Measurements from ENCODE around the gene DNAJB9.
"Not testable (repeated sequence)": the region's sequence is repeated elsewhere in the genome, so short reads cannot be mapped to it uniquely, and the experiment has no call there.

DNAJB9 gene

DNA sequence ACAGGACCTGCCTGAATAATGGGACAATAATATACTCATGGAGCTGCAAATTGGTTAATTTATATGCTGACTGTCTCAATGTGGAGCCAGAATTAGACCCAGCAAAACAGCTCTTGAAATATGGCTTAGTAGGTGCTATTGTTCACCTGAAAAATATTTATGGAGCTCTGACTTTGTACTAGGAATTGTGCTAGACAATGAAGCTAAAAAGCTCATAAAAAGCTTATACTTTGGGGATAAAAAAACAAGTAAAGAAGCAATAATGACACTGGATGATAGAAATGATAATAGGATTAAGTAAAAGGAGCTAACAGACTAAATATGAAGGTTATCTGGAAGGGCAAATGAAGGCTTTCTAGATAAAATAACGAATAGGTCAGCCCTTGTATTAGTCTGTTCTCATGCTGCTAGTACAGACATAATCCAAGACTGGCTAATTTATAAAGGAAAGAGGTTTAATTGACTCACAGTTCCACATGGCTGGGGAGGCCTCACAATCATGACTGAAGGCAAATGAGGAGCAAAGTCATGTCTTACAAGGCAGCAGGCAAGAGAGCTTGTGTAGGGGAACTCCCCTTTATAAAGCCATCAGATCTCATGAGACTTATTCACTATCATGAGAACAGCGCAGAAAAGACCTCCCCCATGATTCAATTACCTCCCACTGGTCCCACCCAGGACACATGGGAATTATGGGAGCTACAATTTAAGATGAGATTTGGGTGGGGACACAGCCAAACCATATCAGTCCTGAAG is 21.4 kb upstream of the DNAJB9 start:
- H3K27me3 Mint-ChIP-seq; H3K4me3 Mint-ChIP-seq; ATAC-seq (replicated peaks); H3K27ac Mint-ChIP-seq; DNase-seq: not testable (repeated sequence)
- Mint-ChIP-seq H3K4me1 (peaks cover 18 to 22% of the 10 kb centered on the region in 2 donors), H3K36me3 (peaks cover 5 to 19% of the 10 kb centered on the region in 2 donors), H3K9me3 (peaks cover 7 to 10% of the 10 kb centered on the region in 2 donors)

DNA sequence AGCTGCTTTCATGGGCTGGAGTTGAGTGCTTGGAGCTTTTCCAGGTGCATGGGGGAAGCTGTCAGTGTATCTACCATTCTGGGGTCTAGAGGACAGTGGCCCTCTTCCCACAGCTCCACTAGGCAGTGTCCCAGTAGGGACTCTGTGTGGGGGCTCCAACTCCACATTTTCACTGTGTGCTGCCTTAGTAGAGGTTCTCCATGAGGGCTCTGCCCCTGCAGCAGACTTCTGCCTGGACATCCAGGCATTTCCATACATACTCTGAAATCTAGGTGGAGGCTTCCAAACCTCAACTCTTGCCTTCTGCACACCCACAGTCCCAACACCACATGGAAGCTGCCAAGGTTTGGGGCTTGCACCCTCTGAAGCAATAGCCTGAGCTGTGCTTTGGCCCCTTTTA is 13.0 kb upstream of the DNAJB9 start:
- not testable (repeated sequence) for H3K27me3 Mint-ChIP-seq

DNA sequence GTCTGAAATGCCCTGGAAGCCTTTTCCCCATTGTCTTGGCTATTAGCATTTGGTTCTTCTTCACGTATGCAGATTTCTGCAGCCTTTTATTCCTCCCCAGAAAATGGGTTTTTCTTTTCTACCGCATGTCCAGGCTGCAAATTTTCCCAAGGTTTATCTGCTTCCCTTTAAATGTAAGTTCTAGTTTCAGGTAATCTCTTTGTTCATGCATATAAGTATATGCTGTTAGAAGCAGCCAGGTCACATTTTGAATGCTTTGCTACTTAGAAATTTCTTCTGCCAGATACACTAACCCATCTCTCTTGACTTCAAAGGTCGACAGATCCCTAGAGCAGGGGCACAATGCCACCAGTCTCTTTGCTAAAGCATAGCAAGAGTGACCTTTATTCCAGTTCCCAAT is 12.5 kb upstream of the DNAJB9 start:
- DNase-seq (no peak), ATAC-seq (replicated peaks) (no peak)
- Mint-ChIP-seq H3K27me3 (no peaks in the 10 kb centered on the region), H3K27ac (no peak overlapping the region), H3K36me3 (peaks cover 26 to 47% of the 10 kb centered on the region in 2 donors), H3K4me3 (no peak overlapping the region), H3K4me1 (peaks cover 22 to 52% of the 10 kb centered on the region in 2 donors), H3K9me3 (peaks cover 14 to 20% of the 10 kb centered on the region in 2 donors)

More for the DNA sequence above, 13.0 kb upstream of the DNAJB9 start:
- DNase-seq; ATAC-seq (replicated peaks); H3K27ac Mint-ChIP-seq; H3K4me3 Mint-ChIP-seq: not testable (repeated sequence)
- Mint-ChIP-seq H3K36me3 (peaks cover 25 to 45% of the 10 kb centered on the region in 2 donors), H3K9me3 (peaks cover 14 to 20% of the 10 kb centered on the region in 2 donors), H3K4me1 (peaks cover 27 to 58% of the 10 kb centered on the region in 2 donors)

DNA sequence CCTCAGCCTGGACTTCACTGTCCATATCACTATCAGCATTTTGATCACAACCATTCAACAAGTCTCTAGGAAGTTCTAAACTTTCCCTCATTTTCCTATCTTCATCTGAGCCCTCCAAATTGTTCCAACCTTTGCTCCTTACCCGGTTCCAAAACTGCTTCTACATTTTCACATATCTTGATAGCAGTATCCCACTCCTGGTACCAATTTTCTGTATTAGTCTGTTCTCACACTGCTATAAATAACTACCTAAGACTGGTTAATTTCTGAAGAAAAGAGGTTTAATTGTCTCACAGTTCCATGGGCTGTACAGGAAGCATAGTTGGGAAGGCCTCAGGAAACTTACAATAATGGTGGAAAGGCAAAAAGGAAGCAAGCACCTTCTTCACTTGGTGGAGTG is 12.1 kb upstream of the DNAJB9 start:
- ATAC-seq (replicated peaks), result no peak
- peaks cover 17 to 48% of the 10 kb centered on the region in 2 donors for H3K4me1 Mint-ChIP-seq
- H3K36me3 Mint-ChIP-seq, result peaks cover 26 to 47% of the 10 kb centered on the region in 2 donors
- no peaks in the 10 kb centered on the region for H3K27me3 Mint-ChIP-seq
- H3K9me3 Mint-ChIP-seq, result peaks cover 14 to 20% of the 10 kb centered on the region in 2 donors
- H3K27ac Mint-ChIP-seq, result no peak overlapping the region
- DNase-seq, result no peak
- no peak overlapping the region for H3K4me3 Mint-ChIP-seq

DNA sequence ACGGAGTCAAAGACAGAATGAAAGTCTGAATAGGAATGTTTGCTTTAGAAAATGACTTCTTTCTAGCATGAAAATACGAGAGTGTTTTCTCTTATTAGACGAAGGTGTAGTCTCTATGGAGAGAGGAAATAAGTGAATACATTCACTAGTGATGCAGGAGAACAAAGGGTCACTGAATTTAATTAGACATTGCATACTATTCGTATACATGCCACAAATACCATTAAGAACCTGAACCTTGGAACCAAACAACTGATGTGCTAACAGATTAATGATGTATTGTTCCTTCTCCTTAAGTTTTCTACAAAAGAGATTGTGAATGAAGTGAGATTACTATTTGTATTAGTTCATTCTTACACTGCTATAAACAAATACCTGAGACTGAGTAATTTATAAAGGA is 10.4 kb upstream of the DNAJB9 start:
- ATAC-seq (replicated peaks) (no peak), DNase-seq (no peak)
- Mint-ChIP-seq H3K4me1 (peaks cover 14 to 38% of the 10 kb centered on the region in 2 donors), H3K9me3 (peaks cover 14 to 20% of the 10 kb centered on the region in 2 donors), H3K36me3 (peaks cover 23 to 45% of the 10 kb centered on the region in 2 donors), H3K27ac (no peak overlapping the region), H3K27me3 (no peaks in the 10 kb centered on the region), H3K4me3 (no peak overlapping the region)

DNA sequence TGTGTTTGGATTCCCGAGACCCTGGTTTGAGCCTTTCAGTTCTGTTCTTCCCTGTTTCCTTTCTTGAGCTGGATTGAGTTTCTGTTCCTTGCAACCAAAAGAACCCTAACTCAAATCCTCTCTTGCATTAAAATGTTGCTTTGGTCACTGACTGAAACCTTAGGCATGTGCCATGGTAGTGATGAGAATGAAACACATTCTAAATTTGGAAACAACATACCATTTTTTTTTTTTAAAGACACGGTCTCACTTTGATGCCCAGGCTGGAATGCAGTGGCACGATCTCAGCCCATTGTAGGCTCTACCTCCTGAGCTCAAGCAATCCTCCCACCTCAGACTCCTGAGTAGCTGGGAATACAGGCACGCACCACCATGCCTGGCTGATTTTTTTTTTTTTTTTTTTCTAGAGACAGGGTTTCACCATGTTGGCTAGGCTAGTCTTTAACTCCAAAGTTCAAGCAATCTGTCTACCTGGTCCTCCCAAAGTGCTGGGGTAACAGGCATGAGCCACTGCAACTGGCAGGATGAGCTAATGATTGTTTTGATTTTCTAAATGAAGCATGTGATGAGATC is 8.5 kb upstream of the DNAJB9 start:
- DNase-seq, result no peak

DNA sequence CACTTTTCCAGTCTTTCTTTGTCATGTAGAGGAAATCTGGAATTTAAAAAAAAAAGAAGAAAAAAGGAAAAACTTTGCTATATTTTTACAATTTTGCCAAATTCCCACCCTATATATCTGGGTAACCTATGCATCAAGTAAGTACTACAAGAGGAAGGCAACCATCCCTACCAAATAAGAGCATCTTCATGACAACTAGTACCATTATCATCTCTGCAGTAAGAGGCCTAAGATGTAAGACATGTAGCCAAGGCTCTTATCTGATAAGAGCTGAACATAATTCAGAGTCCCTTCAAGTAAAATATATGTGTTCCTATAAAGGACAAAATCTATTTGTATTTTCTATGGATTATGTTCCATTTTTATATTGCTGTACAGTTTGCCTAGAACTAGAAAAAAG is 3.7 kb upstream of the DNAJB9 start:
- H3K4me3 Mint-ChIP-seq, result no peak overlapping the region
- peaks cover 0 to 3% of the 10 kb centered on the region in 2 donors for H3K9me3 Mint-ChIP-seq
- peaks cover 4 to 22% of the 10 kb centered on the region in 2 donors for H3K4me1 Mint-ChIP-seq
- H3K36me3 Mint-ChIP-seq, result peaks cover 21 to 28% of the 10 kb centered on the region in 2 donors
- no peak overlapping the region for H3K27ac Mint-ChIP-seq
- ATAC-seq (replicated peaks), result no peak
- DNase-seq, result no peak
- H3K27me3 Mint-ChIP-seq, result no peaks in the 10 kb centered on the region

More for the DNA sequence above, 8.5 kb upstream of the DNAJB9 start:
- H3K4me3 Mint-ChIP-seq, result no peak overlapping the region
- peak overlapping the region; percentile 38 for H3K27ac Mint-ChIP-seq
- H3K9me3 Mint-ChIP-seq, result peaks cover 10 to 19% of the 10 kb centered on the region in 2 donors
- ATAC-seq (replicated peaks), result no peak
- H3K4me1 Mint-ChIP-seq, result peaks cover 7 to 33% of the 10 kb centered on the region in 2 donors
- H3K36me3 Mint-ChIP-seq, result peaks cover 31 to 53% of the 10 kb centered on the region in 2 donors
- no peaks in the 10 kb centered on the region for H3K27me3 Mint-ChIP-seq

DNA sequence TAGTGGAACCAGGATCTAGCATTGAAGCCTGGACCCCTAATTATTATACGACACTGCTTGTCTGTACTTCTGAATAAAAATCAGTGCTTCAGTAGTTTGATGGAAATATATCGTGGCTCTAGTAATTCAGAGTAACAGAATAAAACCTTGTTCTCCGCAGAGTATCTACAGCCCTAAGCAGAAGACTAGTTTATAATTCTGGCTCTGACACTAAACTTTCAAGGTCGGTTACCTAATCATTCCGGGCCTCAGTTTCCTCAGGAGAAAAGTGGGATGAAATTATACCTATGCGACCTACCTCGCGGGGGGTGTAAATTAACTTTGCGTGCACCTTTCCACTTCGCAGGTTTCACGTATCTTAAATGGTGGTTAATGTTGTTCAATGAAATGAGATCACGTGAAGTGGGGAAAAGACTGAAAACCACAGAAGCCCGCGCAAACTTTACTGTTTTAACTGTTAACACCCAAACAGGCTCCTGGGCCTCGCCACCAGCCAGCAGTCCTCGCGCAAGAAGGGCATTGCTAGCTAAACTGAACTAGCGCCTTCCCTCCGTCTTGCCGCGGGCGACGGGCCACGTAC is 783 bp upstream of the DNAJB9 start:
- H3K27ac Mint-ChIP-seq, result peak overlapping the region; percentile 100
- H3K4me1 Mint-ChIP-seq, result peaks cover 8 to 24% of the 10 kb centered on the region in 2 donors

DNA sequence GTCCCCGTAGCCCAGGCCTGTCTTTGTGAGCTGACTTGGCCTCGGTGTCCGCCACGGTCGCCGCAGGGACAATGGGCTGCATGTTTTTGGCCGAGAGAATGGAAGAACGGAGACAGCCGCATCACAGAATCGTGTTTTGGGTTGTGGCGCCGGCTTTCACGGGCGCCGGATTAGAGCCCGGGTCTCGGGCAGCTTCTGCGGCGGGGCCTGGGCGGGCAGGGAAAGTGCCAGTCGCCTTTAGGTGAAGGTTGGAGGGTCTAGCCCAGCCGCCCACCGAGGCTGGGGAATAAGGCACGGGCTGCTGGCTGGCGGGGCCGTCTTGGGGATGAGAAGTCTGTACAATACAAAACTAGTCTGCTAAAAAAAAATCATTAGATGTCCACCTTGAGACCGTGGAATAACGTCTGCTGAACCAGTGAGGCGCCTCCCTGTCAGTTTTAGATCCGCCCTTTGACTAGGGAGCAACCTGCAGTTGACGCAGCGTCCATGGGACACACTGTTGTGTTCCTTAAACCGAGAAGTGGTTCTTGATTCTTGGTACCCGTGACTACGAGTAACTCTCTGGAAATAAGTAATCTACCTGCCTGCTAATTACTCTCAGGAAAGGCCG is 577 bp downstream of the DNAJB9 start:
- H3K9me3 Mint-ChIP-seq, result no peaks in the 10 kb centered on the region
- H3K36me3 Mint-ChIP-seq, result peaks cover 5 to 31% of the 10 kb centered on the region in 2 donors

More for the DNA sequence above, 783 bp upstream of the DNAJB9 start:
- Mint-ChIP-seq H3K9me3 (no peaks in the 10 kb centered on the region), H3K4me3 (peak overlapping the region; percentile 96 to 97), H3K27me3 (no peaks in the 10 kb centered on the region), H3K36me3 (peaks cover 13 to 28% of the 10 kb centered on the region in 2 donors)
- ATAC-seq (replicated peaks), result no peak
- no peak for DNase-seq

DNA sequence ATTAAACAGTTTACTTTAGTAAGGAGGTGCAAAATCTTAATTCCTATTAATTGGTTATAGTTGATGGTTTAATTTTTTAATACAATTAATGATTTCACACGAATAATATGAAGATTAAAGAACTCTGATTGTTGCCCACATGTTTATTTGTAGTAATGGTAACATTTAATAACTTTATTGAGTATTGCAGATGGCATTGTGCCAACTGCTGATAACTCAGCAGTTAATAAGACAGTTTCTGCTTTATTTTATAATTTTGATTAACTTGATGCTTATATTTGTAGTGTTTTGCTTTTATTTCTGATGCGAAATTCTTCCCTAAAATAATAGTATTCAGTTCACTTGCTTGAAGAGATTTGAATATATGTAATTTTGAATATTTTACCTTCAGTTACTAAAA is 2.8 kb downstream of the DNAJB9 start:
- no peaks in the 10 kb centered on the region for H3K27me3 Mint-ChIP-seq
- H3K4me3 Mint-ChIP-seq, result no peak overlapping the region
- H3K27ac Mint-ChIP-seq, result no peak overlapping the region
- no peak for DNase-seq
- peaks cover 13 to 31% of the 10 kb centered on the region in 2 donors for H3K4me1 Mint-ChIP-seq
- no peak for ATAC-seq (replicated peaks)
- H3K36me3 Mint-ChIP-seq, result peaks cover 18 to 38% of the 10 kb centered on the region in 2 donors
- H3K9me3 Mint-ChIP-seq, result no peaks in the 10 kb centered on the region

More for the DNA sequence above, 577 bp downstream of the DNAJB9 start:
- Mint-ChIP-seq H3K4me3 (peak overlapping the region; percentile 96 to 97), H3K27me3 (no peaks in the 10 kb centered on the region), H3K27ac (peak overlapping the region; percentile 100), H3K4me1 (peaks cover 10 to 24% of the 10 kb centered on the region in 2 donors)
- DNase-seq, result peak; percentile 46
- peak; percentile 19 to 26 for ATAC-seq (replicated peaks)

DNA sequence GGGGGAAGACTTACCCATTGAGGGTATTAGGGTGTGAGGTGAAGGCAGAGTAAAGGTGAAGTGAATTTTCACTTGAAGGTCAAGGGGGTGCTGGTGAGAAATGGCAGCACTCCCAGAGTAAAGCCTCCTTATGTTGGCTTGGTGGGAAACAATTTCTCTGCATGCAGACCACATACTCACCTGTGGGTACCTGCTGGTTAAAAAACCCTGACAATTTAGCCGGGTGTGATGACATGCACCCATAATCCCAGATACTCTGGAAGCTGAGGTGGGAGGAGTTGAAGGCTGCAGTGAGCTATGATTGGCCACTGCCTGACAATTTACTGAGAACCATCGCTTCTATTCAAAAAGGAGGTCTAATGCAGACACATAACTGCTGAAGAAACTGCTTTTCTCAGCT is 5.5 kb downstream of the DNAJB9 start:
- Mint-ChIP-seq H3K36me3 (peaks cover 30 to 51% of the 10 kb centered on the region in 2 donors), H3K4me1 (peaks cover 11 to 24% of the 10 kb centered on the region in 2 donors), H3K27ac (no peak overlapping the region)

DNA sequence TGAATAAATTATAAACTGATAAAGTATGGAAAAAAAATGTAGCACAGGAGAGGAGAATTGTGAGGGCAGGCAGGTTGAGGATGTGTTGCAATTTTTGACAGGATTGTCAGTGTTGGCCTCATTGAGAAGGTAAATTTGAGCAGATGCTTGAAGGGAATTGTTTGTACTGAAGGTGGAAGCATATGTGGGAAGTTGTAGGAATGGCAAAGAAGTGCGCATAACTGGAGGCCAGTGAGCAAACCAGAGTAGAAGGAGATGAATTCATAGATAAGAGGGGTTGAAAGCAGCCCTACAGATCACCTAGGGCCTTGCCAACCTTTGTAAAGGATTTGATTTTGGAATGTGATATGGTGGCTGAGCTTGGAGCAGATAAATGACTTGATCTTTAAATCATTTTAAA is 6.4 kb downstream of the DNAJB9 start:
- Mint-ChIP-seq H3K27ac (no peak overlapping the region), H3K4me1 (peaks cover 11 to 22% of the 10 kb centered on the region in 2 donors)

More for the DNA sequence above, 5.5 kb downstream of the DNAJB9 start:
- H3K4me3 Mint-ChIP-seq, result no peak overlapping the region
- H3K27me3 Mint-ChIP-seq, result no peaks in the 10 kb centered on the region
- ATAC-seq (replicated peaks), result no peak
- DNase-seq, result no peak
- peaks cover 0 to 6% of the 10 kb centered on the region in 2 donors for H3K9me3 Mint-ChIP-seq

DNA sequence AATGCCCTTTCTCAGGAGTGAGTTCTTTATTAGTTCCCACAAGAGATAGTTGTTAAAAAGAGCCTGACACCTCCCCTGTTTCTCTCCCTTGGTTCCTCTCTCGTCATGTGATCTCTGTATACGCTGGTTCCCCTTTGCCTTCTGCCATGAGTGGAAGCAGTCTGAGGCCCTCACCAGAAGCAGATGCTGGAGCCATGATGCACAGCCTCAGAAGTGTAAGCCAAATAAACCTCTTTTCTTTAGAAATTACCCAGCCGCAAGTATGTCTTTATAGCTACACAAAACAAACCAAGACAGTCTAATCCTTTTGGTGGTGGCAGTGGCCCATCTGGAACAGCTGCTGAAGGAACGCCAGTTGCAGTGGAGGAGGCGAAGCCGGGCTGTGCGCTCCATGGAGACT is 9.3 kb downstream of the DNAJB9 start:
- Mint-ChIP-seq H3K27me3 (no peaks in the 10 kb centered on the region), H3K4me3 (no peak overlapping the region), H3K27ac (no peak overlapping the region), H3K36me3 (peaks cover 34 to 45% of the 10 kb centered on the region in 2 donors), H3K4me1 (peaks cover 5 to 14% of the 10 kb centered on the region in 2 donors), H3K9me3 (peaks cover 0 to 6% of the 10 kb centered on the region in 2 donors)
- ATAC-seq (replicated peaks), result no peak
- no peak for DNase-seq

More for the DNA sequence above, 6.4 kb downstream of the DNAJB9 start:
- Mint-ChIP-seq H3K27me3 (no peaks in the 10 kb centered on the region), H3K4me3 (no peak overlapping the region), H3K36me3 (peaks cover 34 to 54% of the 10 kb centered on the region in 2 donors), H3K9me3 (peaks cover 0 to 6% of the 10 kb centered on the region in 2 donors)
- DNase-seq (no peak), ATAC-seq (replicated peaks) (no peak)

DNA sequence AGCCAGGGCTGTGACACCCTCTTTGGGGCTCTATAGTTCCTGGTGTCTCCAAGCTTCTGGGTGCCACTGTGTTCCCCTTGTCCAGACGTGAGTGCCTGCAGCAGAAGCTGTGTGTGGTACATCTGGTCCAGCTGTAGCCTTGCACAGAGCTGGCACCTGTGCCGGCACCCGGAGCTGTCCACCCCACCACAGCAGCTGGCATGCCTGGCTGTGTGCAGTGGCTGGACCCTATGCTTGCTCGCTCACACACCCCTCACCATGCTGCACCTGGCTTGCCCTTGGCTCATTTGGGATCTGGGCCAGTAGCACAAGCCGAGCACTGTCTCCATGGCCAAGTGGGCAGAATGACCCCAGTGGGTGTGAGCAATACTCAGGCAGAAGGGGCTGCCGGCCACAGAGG is 10.6 kb downstream of the DNAJB9 start:
- no peak overlapping the region for H3K27ac Mint-ChIP-seq
- H3K36me3 Mint-ChIP-seq, result peaks cover 34% of the 10 kb centered on the region in 2 donors
- peaks cover 0 to 6% of the 10 kb centered on the region in 2 donors for H3K9me3 Mint-ChIP-seq
- no peaks in the 10 kb centered on the region for H3K27me3 Mint-ChIP-seq
- H3K4me1 Mint-ChIP-seq, result peaks cover 4 to 14% of the 10 kb centered on the region in 2 donors
- no peak overlapping the region for H3K4me3 Mint-ChIP-seq
- ATAC-seq (replicated peaks) (no peak), DNase-seq (no peak)
